ENCODE results near the gene ADCY1.

DNA sequence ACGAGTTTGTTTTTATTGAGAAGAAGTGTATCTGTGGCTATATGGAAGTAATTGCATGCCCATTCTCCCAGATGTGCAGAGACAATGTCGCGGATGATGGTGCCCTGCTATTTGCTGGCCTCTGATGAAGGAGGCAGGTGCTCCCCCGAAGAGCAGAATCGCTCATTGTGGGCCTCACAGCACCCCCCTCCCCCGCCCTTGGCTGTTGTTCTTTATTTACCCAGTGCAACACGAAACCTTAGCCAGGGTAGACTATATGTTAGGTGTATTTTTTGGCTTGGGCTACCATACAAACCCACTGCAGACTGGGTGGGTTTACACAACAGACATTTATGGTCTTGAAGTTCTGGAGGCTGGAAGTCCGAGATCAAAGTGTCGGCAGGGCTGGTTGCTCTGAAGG lies 3.4 kb upstream of the ADCY1 start:
- TF ChIP-seq ZNF274 (IDR thresholded peaks at IDR 0.05; ENCODE audit: low read depth, low read length): no peak
- TF ChIP-seq YY1 (IDR thresholded peaks at IDR 0.05; ENCODE audit: insufficient read depth, insufficient read length): no peak

All from NT2/D1 (cell line).